HL-60 (cell line): ENCODE results near the gene ALPK3.

ENCODE experiments used
- DNase-seq, 2 experiments: peaks; one replicate each; pipeline ENCODE4 v3.0.0-alpha.2; 2010 to 2020; ENCODE audit warnings: low read depth in 1 of 2, low spot score in 1 of 2
- H3K27ac ChIP-seq: fragments of 250-450 bp; sonication (Bioruptor Pico); replicated peaks from 2 replicates; pipeline ENCODE4 v1.5.1; 2020; ENCODE audit warnings: mild to moderate bottlenecking, moderate library complexity
- H3K27me3 ChIP-seq: fragments of 250-450 bp; sonication (Bioruptor Pico); 2 replicates; pipeline ENCODE4 v1.5.1; 2021; ENCODE audit warnings: mild to moderate bottlenecking, moderate library complexity; ENCODE audit not compliant: insufficient read depth, poor library complexity, severe bottlenecking
- H3K4me3 ChIP-seq: replicated peaks from 2 replicates; pipeline ENCODE4 v1.5.1; 2011; ENCODE audit warnings: mild to moderate bottlenecking, control low read depth, low read length; ENCODE audit not compliant: insufficient read depth
- GABPA ChIP-seq: IDR thresholded peaks from 2 replicates; pipeline ENCODE4 v1.6.1; 2012; ENCODE audit warnings: low read depth
- POLR2AphosphoS5 ChIP-seq: IDR thresholded peaks from 2 replicates; pipeline ENCODE4 v1.6.1; 2012; ENCODE audit warnings: low read depth
- SPI1 ChIP-seq: IDR thresholded peaks from 2 replicates; pipeline ENCODE4 v1.6.1; 2012; ENCODE audit warnings: low read depth, mild to moderate bottlenecking, borderline replicate concordance
- TF ChIP-seq, protein P1 (sequence below): IDR thresholded peaks from one replicate; pipeline ENCODE4 v1.5.1; 2011; ENCODE audit warnings: low read length, control low read depth, inconsistent platforms; ENCODE audit not compliant: insufficient read depth
- TF ChIP-seq, protein P2 (sequence below): IDR thresholded peaks from 2 replicates; pipeline ENCODE4 v1.6.1; 2012; ENCODE audit warnings: low read depth; ENCODE audit not compliant: insufficient replicate concordance

ALPK3 gene

DNA sequence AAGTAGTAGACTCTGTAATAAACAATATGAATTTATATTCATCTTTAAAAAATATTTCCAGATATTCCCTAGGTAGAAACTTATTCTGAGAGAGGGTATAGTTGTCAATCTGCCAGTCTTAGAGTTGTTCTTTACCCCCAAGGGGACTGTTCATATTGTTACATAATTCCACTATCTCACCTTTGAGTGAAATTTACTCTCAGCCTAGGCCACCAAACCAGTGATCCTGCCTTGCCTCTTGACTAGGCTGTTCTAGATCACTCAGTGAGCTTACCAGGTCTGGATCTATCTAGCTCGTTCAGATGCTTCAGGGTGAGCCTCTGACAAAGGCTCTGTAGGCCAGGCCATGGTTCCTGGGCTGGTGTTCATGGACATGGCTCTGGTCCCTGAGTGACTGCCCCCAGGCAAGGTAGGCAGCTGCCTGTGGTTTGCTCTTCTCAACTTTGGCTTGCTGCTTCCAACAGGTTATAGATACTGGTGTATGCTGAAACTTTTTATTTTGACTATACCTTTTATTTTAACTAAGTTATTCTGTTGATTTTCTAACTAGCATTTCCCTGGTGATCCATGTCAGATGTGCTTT lies 41.2 kb upstream of the ALPK3 start:
- TF ChIP-seq, protein P1, sequence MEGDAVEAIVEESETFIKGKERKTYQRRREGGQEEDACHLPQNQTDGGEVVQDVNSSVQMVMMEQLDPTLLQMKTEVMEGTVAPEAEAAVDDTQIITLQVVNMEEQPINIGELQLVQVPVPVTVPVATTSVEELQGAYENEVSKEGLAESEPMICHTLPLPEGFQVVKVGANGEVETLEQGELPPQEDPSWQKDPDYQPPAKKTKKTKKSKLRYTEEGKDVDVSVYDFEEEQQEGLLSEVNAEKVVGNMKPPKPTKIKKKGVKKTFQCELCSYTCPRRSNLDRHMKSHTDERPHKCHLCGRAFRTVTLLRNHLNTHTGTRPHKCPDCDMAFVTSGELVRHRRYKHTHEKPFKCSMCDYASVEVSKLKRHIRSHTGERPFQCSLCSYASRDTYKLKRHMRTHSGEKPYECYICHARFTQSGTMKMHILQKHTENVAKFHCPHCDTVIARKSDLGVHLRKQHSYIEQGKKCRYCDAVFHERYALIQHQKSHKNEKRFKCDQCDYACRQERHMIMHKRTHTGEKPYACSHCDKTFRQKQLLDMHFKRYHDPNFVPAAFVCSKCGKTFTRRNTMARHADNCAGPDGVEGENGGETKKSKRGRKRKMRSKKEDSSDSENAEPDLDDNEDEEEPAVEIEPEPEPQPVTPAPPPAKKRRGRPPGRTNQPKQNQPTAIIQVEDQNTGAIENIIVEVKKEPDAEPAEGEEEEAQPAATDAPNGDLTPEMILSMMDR, result no peak
- no peak for TF ChIP-seq GABPA
- no peak for TF ChIP-seq POLR2AphosphoS5
- Histone ChIP-seq H3K27ac (no peak overlapping the region), H3K27me3 (no peaks in the 10 kb centered on the region), H3K4me3 (no peak overlapping the region)
- DNase-seq, result no peak

DNA sequence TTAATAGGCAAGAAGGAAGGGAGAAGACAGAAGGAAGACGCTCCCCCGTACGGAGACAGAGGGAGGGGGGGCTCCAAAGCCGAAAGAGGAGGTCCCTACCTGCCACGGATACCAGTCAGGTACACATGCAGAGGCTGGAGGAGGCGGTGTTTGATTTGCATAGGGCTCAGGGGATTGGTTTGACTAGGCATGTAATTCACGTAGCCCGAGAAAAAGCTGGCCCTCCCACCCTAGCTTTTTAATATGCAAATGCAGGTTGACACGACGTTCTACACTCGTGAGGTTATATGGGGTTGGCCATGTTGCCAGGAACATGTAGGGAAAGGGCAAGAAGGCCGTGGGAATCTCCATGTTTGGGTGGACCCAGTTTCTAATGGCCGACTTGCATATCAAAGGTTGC lies 39.0 kb upstream of the ALPK3 start:
- TF ChIP-seq SPI1 (no peak), GABPA (no peak), POLR2AphosphoS5 (no peak)
- TF ChIP-seq, protein P2, sequence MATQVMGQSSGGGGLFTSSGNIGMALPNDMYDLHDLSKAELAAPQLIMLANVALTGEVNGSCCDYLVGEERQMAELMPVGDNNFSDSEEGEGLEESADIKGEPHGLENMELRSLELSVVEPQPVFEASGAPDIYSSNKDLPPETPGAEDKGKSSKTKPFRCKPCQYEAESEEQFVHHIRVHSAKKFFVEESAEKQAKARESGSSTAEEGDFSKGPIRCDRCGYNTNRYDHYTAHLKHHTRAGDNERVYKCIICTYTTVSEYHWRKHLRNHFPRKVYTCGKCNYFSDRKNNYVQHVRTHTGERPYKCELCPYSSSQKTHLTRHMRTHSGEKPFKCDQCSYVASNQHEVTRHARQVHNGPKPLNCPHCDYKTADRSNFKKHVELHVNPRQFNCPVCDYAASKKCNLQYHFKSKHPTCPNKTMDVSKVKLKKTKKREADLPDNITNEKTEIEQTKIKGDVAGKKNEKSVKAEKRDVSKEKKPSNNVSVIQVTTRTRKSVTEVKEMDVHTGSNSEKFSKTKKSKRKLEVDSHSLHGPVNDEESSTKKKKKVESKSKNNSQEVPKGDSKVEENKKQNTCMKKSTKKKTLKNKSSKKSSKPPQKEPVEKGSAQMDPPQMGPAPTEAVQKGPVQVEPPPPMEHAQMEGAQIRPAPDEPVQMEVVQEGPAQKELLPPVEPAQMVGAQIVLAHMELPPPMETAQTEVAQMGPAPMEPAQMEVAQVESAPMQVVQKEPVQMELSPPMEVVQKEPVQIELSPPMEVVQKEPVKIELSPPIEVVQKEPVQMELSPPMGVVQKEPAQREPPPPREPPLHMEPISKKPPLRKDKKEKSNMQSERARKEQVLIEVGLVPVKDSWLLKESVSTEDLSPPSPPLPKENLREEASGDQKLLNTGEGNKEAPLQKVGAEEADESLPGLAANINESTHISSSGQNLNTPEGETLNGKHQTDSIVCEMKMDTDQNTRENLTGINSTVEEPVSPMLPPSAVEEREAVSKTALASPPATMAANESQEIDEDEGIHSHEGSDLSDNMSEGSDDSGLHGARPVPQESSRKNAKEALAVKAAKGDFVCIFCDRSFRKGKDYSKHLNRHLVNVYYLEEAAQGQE, result no peak
- TF ChIP-seq, protein P1, result no peak
- no peak overlapping the region for H3K4me3 ChIP-seq
- no peaks in the 10 kb centered on the region for H3K27me3 ChIP-seq
- no peak for DNase-seq
- no peak overlapping the region for H3K27ac ChIP-seq

DNA sequence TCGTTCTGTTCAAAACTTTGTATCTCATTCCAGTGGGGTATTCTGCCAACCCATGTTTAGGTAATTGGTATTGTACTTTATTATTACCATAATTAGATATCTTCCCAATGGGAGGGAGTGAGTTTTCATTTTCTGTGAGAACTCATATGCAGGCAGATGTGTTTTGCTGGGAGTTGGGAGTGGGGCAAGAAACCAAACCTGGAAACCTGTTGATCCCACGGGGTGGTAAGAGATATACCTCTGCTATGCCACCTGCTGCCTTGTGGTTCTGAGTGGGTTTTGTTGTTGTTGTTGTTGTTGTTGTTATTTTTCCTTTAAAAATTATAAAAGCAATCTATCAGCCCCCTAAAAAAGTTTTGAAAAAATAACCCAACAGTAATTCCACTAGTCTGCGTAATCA lies 36.7 kb upstream of the ALPK3 start:
- TF ChIP-seq POLR2AphosphoS5 (no peak), SPI1 (no peak), GABPA (no peak)
- TF ChIP-seq, protein P1, result no peak
- TF ChIP-seq, protein P2, result no peak
- Histone ChIP-seq H3K27me3 (no peaks in the 10 kb centered on the region), H3K27ac (no peak overlapping the region), H3K4me3 (no peak overlapping the region)
- no peak for DNase-seq

GRCh38 chr15:84781495-84781894 lies 35.7 kb upstream of the ALPK3 start:
- H3K4me3 ChIP-seq, result no peak overlapping the region
- no peak for DNase-seq
- no peaks in the 10 kb centered on the region for H3K27me3 ChIP-seq
- TF ChIP-seq, protein P1, result no peak
- no peak for TF ChIP-seq POLR2AphosphoS5
- TF ChIP-seq, protein P2, result no peak
- TF ChIP-seq SPI1, result no peak
- no peak for TF ChIP-seq GABPA
- H3K27ac ChIP-seq, result no peak overlapping the region
